ENCODE results near the gene NRL.

The NRL gene

GRCh38 chr14:24151404-24152080, 36.8 kb upstream of the NRL start:
- H3K4me3 ChIP-seq: no peak overlapping the region
- H3K4me2 ChIP-seq: no peak overlapping the region
- H4K20me1 ChIP-seq: peaks cover 20% of the 10 kb centered on the region
- no peaks in the 10 kb centered on the region for H3K27me3 ChIP-seq
- H3K9ac ChIP-seq: no peak overlapping the region
- H3K4me1 ChIP-seq: peaks cover 13% of the 10 kb centered on the region
- no peak overlapping the region for H3K27ac ChIP-seq
- H3K9me3 ChIP-seq: no peaks in the 10 kb centered on the region
- H3K36me3 ChIP-seq: peaks cover 79% of the 10 kb centered on the region
- no peak for TF ChIP-seq Cebpa-rat (IDR thresholded peaks at IDR 0.05)

- no peak for TF ChIP-seq Cebpa-rat (IDR thresholded peaks at IDR 0.05)
- Histone ChIP-seq H3K9me3 (no peaks in the 10 kb centered on the region), H3K4me3 (no peak overlapping the region), H3K27ac (no peak overlapping the region), H3K4me2 (no peak overlapping the region), H3K27me3 (no peaks in the 10 kb centered on the region), H4K20me1 (peaks cover 20% of the 10 kb centered on the region), H3K4me1 (peaks cover 13% of the 10 kb centered on the region), H3K9ac (no peak overlapping the region), H3K36me3 (peaks cover 74% of the 10 kb centered on the region)
Observed at GRCh38 chr14:24150993-24151392, 36.2 kb upstream of the NRL start.

- Histone ChIP-seq H3K4me1 (peaks cover 17% of the 10 kb centered on the region), H3K4me2 (no peak overlapping the region), H3K9ac (no peak overlapping the region), H3K4me3 (no peak overlapping the region), H3K27me3 (no peaks in the 10 kb centered on the region), H3K9me3 (no peaks in the 10 kb centered on the region), H3K36me3 (peaks cover 70% of the 10 kb centered on the region), H3K27ac (no peak overlapping the region), H4K20me1 (peaks cover 20% of the 10 kb centered on the region)
- TF ChIP-seq Cebpa-rat (IDR thresholded peaks at IDR 0.05): no peak
Observed at GRCh38 chr14:24150567-24150966, 35.8 kb upstream of the NRL start.

- H3K4me3 ChIP-seq: no peak overlapping the region
- no peak overlapping the region for H3K4me2 ChIP-seq
- H3K4me1 ChIP-seq: peaks cover 22% of the 10 kb centered on the region
- no peak for TF ChIP-seq Cebpa-rat (IDR thresholded peaks at IDR 0.05)
- H3K27me3 ChIP-seq: no peaks in the 10 kb centered on the region
- peaks cover 20% of the 10 kb centered on the region for H4K20me1 ChIP-seq
- peaks cover 66% of the 10 kb centered on the region for H3K36me3 ChIP-seq
- H3K9ac ChIP-seq: no peak overlapping the region
- no peak overlapping the region for H3K27ac ChIP-seq
- no peaks in the 10 kb centered on the region for H3K9me3 ChIP-seq
Observed at GRCh38 chr14:24150061-24150460, 35.3 kb upstream of the NRL start.

GRCh38 chr14:24149302-24149969, 34.7 kb upstream of the NRL start:
- Histone ChIP-seq H3K9ac (peak overlapping the region; percentile 41; the same call in 1 of the 2 replicates), H3K4me1 (peaks cover 28% of the 10 kb centered on the region), H3K4me2 (no peak overlapping the region), H3K36me3 (peaks cover 66% of the 10 kb centered on the region), H3K27me3 (no peaks in the 10 kb centered on the region), H4K20me1 (peaks cover 20% of the 10 kb centered on the region), H3K27ac (no peak overlapping the region), H3K9me3 (no peaks in the 10 kb centered on the region), H3K4me3 (no peak overlapping the region)
- no peak for TF ChIP-seq Cebpa-rat (IDR thresholded peaks at IDR 0.05)

- Histone ChIP-seq H3K4me3 (peak overlapping the region; percentile 100), H3K9ac (peak overlapping the region; percentile 92), H3K27me3 (no peaks in the 10 kb centered on the region), H3K4me2 (peak overlapping the region; percentile 99), H3K9me3 (no peaks in the 10 kb centered on the region), H3K36me3 (peaks cover 68% of the 10 kb centered on the region), H3K27ac (peak overlapping the region; percentile 89), H3K4me1 (peaks cover 43% of the 10 kb centered on the region), H4K20me1 (peaks cover 20% of the 10 kb centered on the region)
- no peak for TF ChIP-seq Cebpa-rat (IDR thresholded peaks at IDR 0.05)
Observed at GRCh38 chr14:24147761-24148428, 33.1 kb upstream of the NRL start.

GRCh38 chr14:24146978-24147760, 32.4 kb upstream of the NRL start, which contains the start of gene RNF31:
Gene RNF31, plus strand, starts transcription at chr14:24147498. Its CDS starts 201 bp downstream, at chr14:24147699.
- H3K4me2 ChIP-seq: peak within 1 kb of the TSS; percentile 99
- TF ChIP-seq Cebpa-rat (IDR thresholded peaks at IDR 0.05): no peak
- H3K4me3 ChIP-seq: peak within 1 kb of the TSS; percentile 100
- no peaks in the 10 kb centered on the region for H3K27me3 ChIP-seq
- H3K4me1 ChIP-seq: peaks cover 50% of the 10 kb centered on the region
- H3K9me3 ChIP-seq: no peaks in the 10 kb centered on the region
- peak within 1 kb of the TSS; percentile 89 for H3K27ac ChIP-seq
- peaks cover 20% of the 10 kb centered on the region for H4K20me1 ChIP-seq
- peaks cover 65% of the 10 kb centered on the region for H3K36me3 ChIP-seq
- peak within 1 kb of the TSS; percentile 92 for H3K9ac ChIP-seq

GRCh38 chr14:24146453-24146977, 31.8 kb upstream of the NRL start, which contains the start of gene PSME2:
Gene PSME2, minus strand, starts transcription at chr14:24146610. Its CDS starts 29 bp downstream, at chr14:24146581.
- H3K27me3 ChIP-seq: no peaks in the 10 kb centered on the region
- H3K9me3 ChIP-seq: no peaks in the 10 kb centered on the region
- H3K4me2 ChIP-seq: peak within 1 kb of the TSS; percentile 99
- H3K27ac ChIP-seq: peak within 1 kb of the TSS; percentile 89
- H4K20me1 ChIP-seq: peaks cover 20% of the 10 kb centered on the region
- peaks cover 58% of the 10 kb centered on the region for H3K36me3 ChIP-seq
- H3K9ac ChIP-seq: peak within 1 kb of the TSS; percentile 92
- peak within 1 kb of the TSS; percentile 100 for H3K4me3 ChIP-seq
- peaks cover 54% of the 10 kb centered on the region for H3K4me1 ChIP-seq
- no peak for TF ChIP-seq Cebpa-rat (IDR thresholded peaks at IDR 0.05)

Data from BLaER1 (cell line).